HEK293 (cell line): ENCODE measurements around the gene SEC63.
A peak's percentile ranks its signal among the peaks of the same experiment; 100 is the strongest.

Source experiments
- FEZF1 ChIP-seq: fragments of 450-650 bp; formaldehyde crosslinking; IDR thresholded peaks from 2 replicates; pipeline ENCODE4 v1.5.1; 2016; ENCODE audit warnings: missing biosample characterization, missing genetic modification characterization
- HOXD13 ChIP-seq: sonication (generic); formaldehyde crosslinking; IDR thresholded peaks from 2 replicates; pipeline ENCODE4 v1.8.0; 2022; ENCODE audit warnings: missing genetic modification reagents, borderline replicate concordance
- IKZF3 ChIP-seq: fragments of 450-650 bp; IDR thresholded peaks from 2 replicates; pipeline ENCODE4 v1.5.0; 2018; ENCODE audit warnings: missing biosample characterization, mild to moderate bottlenecking, missing genetic modification characterization, moderate library complexity
- MZF1 ChIP-seq: fragments of 450-650 bp; formaldehyde crosslinking; IDR thresholded peaks from 2 replicates; pipeline ENCODE4 v1.5.1; 2017; ENCODE audit warnings: missing biosample characterization, missing genetic modification characterization, borderline replicate concordance
- REPIN1 ChIP-seq: fragments of 450-650 bp; formaldehyde crosslinking; IDR thresholded peaks from 2 replicates; pipeline ENCODE4 v1.5.1; 2017; ENCODE audit warnings: missing biosample characterization, missing genetic modification characterization, low read depth
- TRIM28 ChIP-seq: IDR thresholded peaks from 2 replicates; pipeline ENCODE4 v1.6.1; 2011; ENCODE audit warnings: low read length, control low read depth, borderline replicate concordance
- WT1 ChIP-seq: fragments of 450-650 bp; formaldehyde crosslinking; IDR thresholded peaks from 2 replicates; pipeline ENCODE4 v1.5.1; 2016; ENCODE audit warnings: missing biosample characterization, missing genetic modification characterization
- ZBTB17 ChIP-seq: fragments of 450-650 bp; formaldehyde crosslinking; IDR thresholded peaks from 2 replicates; pipeline ENCODE4 v1.5.1; 2016; ENCODE audit warnings: missing biosample characterization, missing genetic modification characterization
- ZEB2 ChIP-seq: fragments of 450-650 bp; formaldehyde crosslinking; IDR thresholded peaks from 2 replicates; pipeline ENCODE4 v1.5.1; 2016; ENCODE audit warnings: missing biosample characterization, missing genetic modification characterization
- ZFHX2 ChIP-seq: fragments of 450-650 bp; formaldehyde crosslinking; conservative IDR thresholded peaks from 2 replicates; pipeline ENCODE4 v1.5.1; 2016; ENCODE audit warnings: missing biosample characterization, missing genetic modification characterization
- ZFP3 ChIP-seq: fragments of 450-650 bp; formaldehyde crosslinking; IDR thresholded peaks from 2 replicates; pipeline ENCODE4 v1.5.1; 2016; ENCODE audit warnings: low read depth, missing biosample characterization, missing genetic modification characterization
- ZFP69B ChIP-seq: fragments of 450-650 bp; formaldehyde crosslinking; IDR thresholded peaks from 2 replicates; pipeline ENCODE4 v1.5.1; 2016; ENCODE audit warnings: missing biosample characterization, missing genetic modification characterization
- ZNF112 ChIP-seq: fragments of 450-650 bp; formaldehyde crosslinking; IDR thresholded peaks from 2 replicates; pipeline ENCODE4 v1.5.0; 2017; ENCODE audit warnings: missing biosample characterization, missing genetic modification characterization
- ZNF155 ChIP-seq: fragments of 450-650 bp; formaldehyde crosslinking; IDR thresholded peaks from 2 replicates; pipeline ENCODE4 v1.5.1; 2016; ENCODE audit warnings: missing biosample characterization, missing genetic modification characterization
- ZNF2 ChIP-seq: fragments of 450-650 bp; formaldehyde crosslinking; IDR thresholded peaks from 2 replicates; pipeline ENCODE4 v1.5.1; 2016; ENCODE audit warnings: missing biosample characterization, missing genetic modification characterization
- ZNF274 ChIP-seq, 2 experiments: fragments of 200-500 bp in 1 of 2; fragments of 450-650 bp in 1 of 2; sonication (Bioruptor generic) in 1 of 2; formaldehyde crosslinking in 1 of 2; IDR thresholded peaks; 2 replicates each; pipeline versions ENCODE4 v1.5.1 to v1.6.1; 2014 to 2016; ENCODE audit warnings: borderline replicate concordance in 1 of 2, inconsistent platforms in 1 of 2, low read length in 1 of 2, missing biosample characterization in 1 of 2, missing genetic modification characterization in 1 of 2
- ZNF324 ChIP-seq: fragments of 450-650 bp; formaldehyde crosslinking; IDR thresholded peaks from 2 replicates; pipeline ENCODE4 v1.5.1; 2016; ENCODE audit warnings: missing biosample characterization, missing genetic modification characterization
- ZNF335 ChIP-seq: fragments of 450-650 bp; formaldehyde crosslinking; conservative IDR thresholded peaks from 2 replicates; pipeline ENCODE4 v1.5.1; 2016; ENCODE audit warnings: missing biosample characterization, missing genetic modification characterization
- ZNF394 ChIP-seq: fragments of 450-650 bp; formaldehyde crosslinking; IDR thresholded peaks from 2 replicates; pipeline ENCODE4 v1.5.1; 2016; ENCODE audit warnings: missing biosample characterization, missing genetic modification characterization, mild to moderate bottlenecking, moderate library complexity, borderline replicate concordance
- ZNF660 ChIP-seq: fragments of 450-650 bp; IDR thresholded peaks from 2 replicates; pipeline ENCODE4 v1.5.1; 2018; ENCODE audit warnings: missing biosample characterization, mild to moderate bottlenecking, missing genetic modification characterization
- TF ChIP-seq, protein P1 (sequence below): sonication (generic); formaldehyde crosslinking; IDR thresholded peaks from 2 replicates; pipeline ENCODE4 v1.8.1; 2022; ENCODE audit warnings: mild to moderate bottlenecking, moderate library complexity, missing genetic modification reagents
- TF ChIP-seq, protein P2 (sequence below): fragments of 450-650 bp; formaldehyde crosslinking; IDR thresholded peaks from 2 replicates; pipeline ENCODE4 v1.5.1; 2016; ENCODE audit warnings: missing biosample characterization, missing genetic modification characterization
- TF ChIP-seq, protein P3 (sequence below): fragments of 450-650 bp; formaldehyde crosslinking; IDR thresholded peaks from 2 replicates; pipeline ENCODE4 v1.5.1; 2017; ENCODE audit warnings: missing biosample characterization, missing genetic modification characterization
- TF ChIP-seq, protein P4 (sequence below): fragments of 450-650 bp; formaldehyde crosslinking; IDR thresholded peaks from 2 replicates; pipeline ENCODE4 v1.5.1; 2016; ENCODE audit warnings: missing biosample characterization, missing genetic modification characterization
- TF ChIP-seq, protein P5 (sequence below): fragments of 450-650 bp; formaldehyde crosslinking; conservative IDR thresholded peaks from 2 replicates; pipeline ENCODE4 v1.5.1; 2016; ENCODE audit warnings: low read depth, missing biosample characterization, missing genetic modification characterization
- TF ChIP-seq, protein P6 (sequence below): fragments of 450-650 bp; formaldehyde crosslinking; IDR thresholded peaks from 2 replicates; pipeline ENCODE4 v1.5.1; 2017; ENCODE audit warnings: missing biosample characterization, mild to moderate bottlenecking, missing genetic modification characterization, moderate library complexity

The SEC63 gene

DNA sequence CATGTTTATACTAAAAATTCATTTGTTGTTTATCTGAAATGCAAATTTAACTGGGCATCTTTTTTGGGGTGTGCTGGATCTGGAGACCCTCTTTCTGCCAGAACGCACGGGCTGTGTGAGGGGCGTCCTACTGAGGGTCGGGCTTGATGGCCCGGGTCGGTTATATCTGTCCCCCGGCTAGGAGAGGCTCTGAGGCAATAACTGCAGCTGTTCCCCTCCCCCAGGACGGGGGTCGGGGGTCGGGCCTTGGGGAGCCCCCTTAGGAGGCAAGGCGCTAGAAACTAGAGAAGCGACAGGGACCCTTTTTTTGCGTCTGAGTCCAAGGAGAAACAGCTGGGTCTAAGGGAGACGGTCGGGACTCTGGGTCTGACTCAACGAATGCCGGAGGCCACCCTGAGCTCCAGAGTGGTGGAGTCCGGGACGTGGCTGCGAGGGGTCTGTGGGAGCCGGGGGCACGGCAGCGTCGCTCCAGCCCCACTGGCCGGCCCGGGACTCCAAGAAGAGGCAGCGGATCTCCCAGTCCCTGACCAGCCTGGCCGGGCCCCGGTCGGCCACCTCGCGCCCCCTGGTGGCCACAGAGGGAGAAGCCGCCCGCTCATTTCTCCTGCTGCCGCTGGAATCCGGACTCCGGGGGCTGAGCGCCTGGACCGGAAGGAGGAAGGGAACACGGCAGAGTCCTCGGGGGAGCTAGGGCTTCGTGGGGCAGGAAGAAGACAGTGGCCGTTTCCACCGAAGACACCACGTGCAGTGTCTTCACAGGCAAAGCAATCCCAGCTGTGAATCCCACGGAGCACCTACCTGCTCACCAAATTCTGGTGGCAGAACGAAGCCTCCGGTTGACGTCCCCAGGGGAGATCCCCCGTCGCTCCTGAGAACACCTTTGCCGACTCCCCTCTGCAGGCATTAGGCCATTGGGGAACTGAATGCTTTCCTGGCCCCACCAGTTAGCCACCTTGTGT, 109.9 kb downstream of the SEC63 start (continued):
- TF ChIP-seq, protein P1, sequence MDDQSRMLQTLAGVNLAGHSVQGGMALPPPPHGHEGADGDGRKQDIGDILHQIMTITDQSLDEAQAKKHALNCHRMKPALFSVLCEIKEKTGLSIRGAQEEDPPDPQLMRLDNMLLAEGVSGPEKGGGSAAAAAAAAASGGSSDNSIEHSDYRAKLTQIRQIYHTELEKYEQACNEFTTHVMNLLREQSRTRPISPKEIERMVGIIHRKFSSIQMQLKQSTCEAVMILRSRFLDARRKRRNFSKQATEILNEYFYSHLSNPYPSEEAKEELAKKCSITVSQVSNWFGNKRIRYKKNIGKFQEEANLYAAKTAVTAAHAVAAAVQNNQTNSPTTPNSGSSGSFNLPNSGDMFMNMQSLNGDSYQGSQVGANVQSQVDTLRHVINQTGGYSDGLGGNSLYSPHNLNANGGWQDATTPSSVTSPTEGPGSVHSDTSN (CRISPR knock-in tag), result no peak
- TF ChIP-seq ZNF324 (0 out of 2 replicates have a peak, but pooled peaks have one; percentile 75), TRIM28 (peak; percentile 66; the same call in 1 of the 2 replicates), ZFHX2 (tag by site-specific recombination) (peak; percentile 30; the same call in 1 of the 2 replicates), WT1 (tag by site-specific recombination) (no peak), ZNF2 (tag by site-specific recombination) (peak; percentile 85), IKZF3 (tag by site-specific recombination) (peak; percentile 96), HOXD13 (CRISPR knock-in tag) (no peak), ZFP69B (tag by site-specific recombination) (peak; percentile 56), ZNF155 (tag by site-specific recombination) (no peak), ZFP3 (tag by site-specific recombination) (no peak), ZNF112 (tag by site-specific recombination) (no peak), ZEB2 (tag by site-specific recombination) (peak; percentile 76), FEZF1 (tag by site-specific recombination) (no peak), MZF1 (tag by site-specific recombination) (peak; percentile 76), ZBTB17 (tag by site-specific recombination) (peak; percentile 84), ZNF335 (tag by site-specific recombination) (peak; percentile 70), ZNF274 (IDR thresholded peaks at IDR 0.05; ENCODE audit: low read length) (no peak), ZNF274 (tag by site-specific recombination; IDR thresholded peaks at IDR 0.05; ENCODE audit: borderline replicate concordance) (no peak), ZNF394 (0 out of 2 replicates have a peak, but pooled peaks have one; percentile 40), ZNF660 (peak; percentile 79), REPIN1 (tag by site-specific recombination) (0 out of 2 replicates have a peak, but pooled peaks have one; percentile 15)
- TF ChIP-seq, protein P2, sequence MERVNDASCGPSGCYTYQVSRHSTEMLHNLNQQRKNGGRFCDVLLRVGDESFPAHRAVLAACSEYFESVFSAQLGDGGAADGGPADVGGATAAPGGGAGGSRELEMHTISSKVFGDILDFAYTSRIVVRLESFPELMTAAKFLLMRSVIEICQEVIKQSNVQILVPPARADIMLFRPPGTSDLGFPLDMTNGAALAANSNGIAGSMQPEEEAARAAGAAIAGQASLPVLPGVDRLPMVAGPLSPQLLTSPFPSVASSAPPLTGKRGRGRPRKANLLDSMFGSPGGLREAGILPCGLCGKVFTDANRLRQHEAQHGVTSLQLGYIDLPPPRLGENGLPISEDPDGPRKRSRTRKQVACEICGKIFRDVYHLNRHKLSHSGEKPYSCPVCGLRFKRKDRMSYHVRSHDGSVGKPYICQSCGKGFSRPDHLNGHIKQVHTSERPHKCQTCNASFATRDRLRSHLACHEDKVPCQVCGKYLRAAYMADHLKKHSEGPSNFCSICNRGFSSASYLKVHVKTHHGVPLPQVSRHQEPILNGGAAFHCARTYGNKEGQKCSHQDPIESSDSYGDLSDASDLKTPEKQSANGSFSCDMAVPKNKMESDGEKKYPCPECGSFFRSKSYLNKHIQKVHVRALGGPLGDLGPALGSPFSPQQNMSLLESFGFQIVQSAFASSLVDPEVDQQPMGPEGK, result peak; percentile 58
- TF ChIP-seq, protein P3, sequence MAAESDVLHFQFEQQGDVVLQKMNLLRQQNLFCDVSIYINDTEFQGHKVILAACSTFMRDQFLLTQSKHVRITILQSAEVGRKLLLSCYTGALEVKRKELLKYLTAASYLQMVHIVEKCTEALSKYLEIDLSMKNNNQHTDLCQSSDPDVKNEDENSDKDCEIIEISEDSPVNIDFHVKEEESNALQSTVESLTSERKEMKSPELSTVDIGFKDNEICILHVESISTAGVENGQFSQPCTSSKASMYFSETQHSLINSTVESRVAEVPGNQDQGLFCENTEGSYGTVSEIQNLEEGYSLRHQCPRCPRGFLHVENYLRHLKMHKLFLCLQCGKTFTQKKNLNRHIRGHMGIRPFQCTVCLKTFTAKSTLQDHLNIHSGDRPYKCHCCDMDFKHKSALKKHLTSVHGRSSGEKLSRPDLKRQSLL (tag by site-specific recombination), result no peak
- TF ChIP-seq, protein P4, sequence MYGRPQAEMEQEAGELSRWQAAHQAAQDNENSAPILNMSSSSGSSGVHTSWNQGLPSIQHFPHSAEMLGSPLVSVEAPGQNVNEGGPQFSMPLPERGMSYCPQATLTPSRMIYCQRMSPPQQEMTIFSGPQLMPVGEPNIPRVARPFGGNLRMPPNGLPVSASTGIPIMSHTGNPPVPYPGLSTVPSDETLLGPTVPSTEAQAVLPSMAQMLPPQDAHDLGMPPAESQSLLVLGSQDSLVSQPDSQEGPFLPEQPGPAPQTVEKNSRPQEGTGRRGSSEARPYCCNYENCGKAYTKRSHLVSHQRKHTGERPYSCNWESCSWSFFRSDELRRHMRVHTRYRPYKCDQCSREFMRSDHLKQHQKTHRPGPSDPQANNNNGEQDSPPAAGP (tag by site-specific recombination), result peak; percentile 29; the same call in 1 of the 2 replicates
- TF ChIP-seq, protein P5, sequence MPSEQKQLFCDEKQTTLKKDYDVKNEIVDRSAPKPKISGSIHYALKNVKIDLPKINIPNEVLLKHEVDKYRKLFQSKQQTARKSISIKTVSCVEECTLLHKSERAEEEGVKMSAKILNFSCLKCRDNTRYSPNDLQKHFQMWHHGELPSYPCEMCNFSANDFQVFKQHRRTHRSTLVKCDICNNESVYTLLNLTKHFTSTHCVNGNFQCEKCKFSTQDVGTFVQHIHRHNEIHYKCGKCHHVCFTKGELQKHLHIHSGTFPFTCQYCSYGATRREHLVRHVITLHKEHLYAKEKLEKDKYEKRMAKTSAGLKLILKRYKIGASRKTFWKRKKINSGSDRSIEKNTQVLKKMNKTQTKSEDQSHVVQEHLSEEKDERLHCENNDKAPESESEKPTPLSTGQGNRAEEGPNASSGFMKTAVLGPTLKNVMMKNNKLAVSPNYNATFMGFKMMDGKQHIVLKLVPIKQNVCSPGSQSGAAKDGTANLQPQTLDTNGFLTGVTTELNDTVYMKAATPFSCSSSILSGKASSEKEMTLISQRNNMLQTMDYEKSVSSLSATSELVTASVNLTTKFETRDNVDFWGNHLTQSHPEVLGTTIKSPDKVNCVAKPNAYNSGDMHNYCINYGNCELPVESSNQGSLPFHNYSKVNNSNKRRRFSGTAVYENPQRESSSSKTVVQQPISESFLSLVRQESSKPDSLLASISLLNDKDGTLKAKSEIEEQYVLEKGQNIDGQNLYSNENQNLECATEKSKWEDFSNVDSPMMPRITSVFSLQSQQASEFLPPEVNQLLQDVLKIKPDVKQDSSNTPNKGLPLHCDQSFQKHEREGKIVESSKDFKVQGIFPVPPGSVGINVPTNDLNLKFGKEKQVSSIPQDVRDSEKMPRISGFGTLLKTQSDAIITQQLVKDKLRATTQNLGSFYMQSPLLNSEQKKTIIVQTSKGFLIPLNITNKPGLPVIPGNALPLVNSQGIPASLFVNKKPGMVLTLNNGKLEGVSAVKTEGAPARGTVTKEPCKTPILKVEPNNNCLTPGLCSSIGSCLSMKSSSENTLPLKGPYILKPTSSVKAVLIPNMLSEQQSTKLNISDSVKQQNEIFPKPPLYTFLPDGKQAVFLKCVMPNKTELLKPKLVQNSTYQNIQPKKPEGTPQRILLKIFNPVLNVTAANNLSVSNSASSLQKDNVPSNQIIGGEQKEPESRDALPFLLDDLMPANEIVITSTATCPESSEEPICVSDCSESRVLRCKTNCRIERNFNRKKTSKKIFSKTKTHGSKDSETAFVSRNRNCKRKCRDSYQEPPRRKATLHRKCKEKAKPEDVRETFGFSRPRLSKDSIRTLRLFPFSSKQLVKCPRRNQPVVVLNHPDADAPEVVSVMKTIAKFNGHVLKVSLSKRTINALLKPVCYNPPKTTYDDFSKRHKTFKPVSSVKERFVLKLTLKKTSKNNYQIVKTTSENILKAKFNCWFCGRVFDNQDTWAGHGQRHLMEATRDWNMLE, result peak; percentile 77
- TF ChIP-seq, protein P6, sequence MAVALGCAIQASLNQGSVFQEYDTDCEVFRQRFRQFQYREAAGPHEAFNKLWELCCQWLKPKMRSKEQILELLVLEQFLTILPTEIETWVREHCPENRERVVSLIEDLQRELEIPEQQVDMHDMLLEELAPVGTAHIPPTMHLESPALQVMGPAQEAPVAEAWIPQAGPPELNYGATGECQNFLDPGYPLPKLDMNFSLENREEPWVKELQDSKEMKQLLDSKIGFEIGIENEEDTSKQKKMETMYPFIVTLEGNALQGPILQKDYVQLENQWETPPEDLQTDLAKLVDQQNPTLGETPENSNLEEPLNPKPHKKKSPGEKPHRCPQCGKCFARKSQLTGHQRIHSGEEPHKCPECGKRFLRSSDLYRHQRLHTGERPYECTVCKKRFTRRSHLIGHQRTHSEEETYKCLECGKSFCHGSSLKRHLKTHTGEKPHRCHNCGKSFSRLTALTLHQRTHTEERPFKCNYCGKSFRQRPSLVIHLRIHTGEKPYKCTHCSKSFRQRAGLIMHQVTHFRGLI, result peak; percentile 17; the same call in 1 of the 2 replicates
